DOHH2 (cell line): ENCODE data around the gene PCSK1N.

Source experiments
- EZH2phosphoT487 ChIP-seq: fragments of 200-600 bp; sonication (generic); IDR thresholded peaks from 2 replicates; pipeline ENCODE4 v1.6.1; 2017; ENCODE audit warnings: borderline replicate concordance, mild to moderate bottlenecking, antibody characterized with exemption, low read length, moderate library complexity, mixed read lengths
- TF ChIP-seq, protein P1 (sequence below): fragments of 200-600 bp; sonication (generic); IDR thresholded peaks from one replicate; pipeline ENCODE4 v1.5.1; 2014; ENCODE audit warnings: antibody characterized with exemption, mild to moderate bottlenecking, low read depth, low read length; ENCODE audit not compliant: poor library complexity, severe bottlenecking

- TF ChIP-seq, protein P1, sequence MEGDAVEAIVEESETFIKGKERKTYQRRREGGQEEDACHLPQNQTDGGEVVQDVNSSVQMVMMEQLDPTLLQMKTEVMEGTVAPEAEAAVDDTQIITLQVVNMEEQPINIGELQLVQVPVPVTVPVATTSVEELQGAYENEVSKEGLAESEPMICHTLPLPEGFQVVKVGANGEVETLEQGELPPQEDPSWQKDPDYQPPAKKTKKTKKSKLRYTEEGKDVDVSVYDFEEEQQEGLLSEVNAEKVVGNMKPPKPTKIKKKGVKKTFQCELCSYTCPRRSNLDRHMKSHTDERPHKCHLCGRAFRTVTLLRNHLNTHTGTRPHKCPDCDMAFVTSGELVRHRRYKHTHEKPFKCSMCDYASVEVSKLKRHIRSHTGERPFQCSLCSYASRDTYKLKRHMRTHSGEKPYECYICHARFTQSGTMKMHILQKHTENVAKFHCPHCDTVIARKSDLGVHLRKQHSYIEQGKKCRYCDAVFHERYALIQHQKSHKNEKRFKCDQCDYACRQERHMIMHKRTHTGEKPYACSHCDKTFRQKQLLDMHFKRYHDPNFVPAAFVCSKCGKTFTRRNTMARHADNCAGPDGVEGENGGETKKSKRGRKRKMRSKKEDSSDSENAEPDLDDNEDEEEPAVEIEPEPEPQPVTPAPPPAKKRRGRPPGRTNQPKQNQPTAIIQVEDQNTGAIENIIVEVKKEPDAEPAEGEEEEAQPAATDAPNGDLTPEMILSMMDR, result no peak
- TF ChIP-seq EZH2phosphoT487, result no peak
Measured at GRCh38 chrX:48787505-48788443, 47.6 kb downstream of the PCSK1N start.
